Esophagus muscularis mucosa (tissue), 4 donors: ENCODE data around the gene CELF2.

Source experiments
- EP300 ChIP-seq: sonication (generic); formaldehyde crosslinking; IDR thresholded peaks from one replicate; pipeline ENCODE4 v1.6.1; 2017; ENCODE audit warnings: antibody characterized with exemption
- POLR2A ChIP-seq: fragments of 450-650 bp; IDR thresholded peaks from one replicate; pipeline ENCODE4 v1.6.1; 2017; ENCODE audit warnings: antibody characterized with exemption, moderate library complexity, mild to moderate bottlenecking, low read depth
- POLR2AphosphoS5 ChIP-seq, 2 donors: sonication (generic); formaldehyde crosslinking; IDR thresholded peaks; one replicate each; pipeline ENCODE4 v1.6.1; 2017; ENCODE audit warnings: antibody characterized with exemption in 2 of 2
- TF ChIP-seq, protein P1 (sequence below), 3 experiments: fragments of 200-600 bp in 2 of 3; fragments of 450-650 bp in 1 of 3; sonication (generic) in 2 of 3; IDR thresholded peaks; one replicate each; pipeline ENCODE4 v1.5.1; 2017 to 2019; ENCODE audit warnings: antibody characterized with exemption in 3 of 3, mild to moderate bottlenecking in 2 of 3, moderate library complexity in 1 of 3

DNA sequence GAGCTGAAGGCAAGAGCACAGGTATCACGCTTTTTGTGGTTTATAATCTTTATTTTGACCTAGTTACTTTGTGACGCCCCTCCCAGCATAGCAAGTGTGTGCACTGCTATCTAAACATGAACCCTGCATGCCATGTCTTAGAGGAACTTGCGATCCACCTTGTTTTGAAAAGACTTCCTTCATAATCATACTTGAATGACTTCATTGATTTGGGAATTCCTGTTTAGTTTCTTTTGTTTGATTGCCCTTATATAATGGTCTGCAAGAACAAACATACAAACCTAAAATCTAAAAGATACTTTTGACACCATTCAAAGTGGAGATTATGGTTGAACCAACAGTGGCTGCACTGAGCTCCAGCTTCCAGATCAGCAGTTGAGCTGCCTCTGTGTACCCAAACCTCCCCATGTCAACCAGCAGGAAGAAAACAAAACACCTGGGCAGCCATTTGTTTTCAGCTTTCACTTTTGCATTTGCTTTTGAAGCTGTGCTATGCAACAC lies 132.6 kb downstream of the CELF2 start:
- TF ChIP-seq, protein P1, sequence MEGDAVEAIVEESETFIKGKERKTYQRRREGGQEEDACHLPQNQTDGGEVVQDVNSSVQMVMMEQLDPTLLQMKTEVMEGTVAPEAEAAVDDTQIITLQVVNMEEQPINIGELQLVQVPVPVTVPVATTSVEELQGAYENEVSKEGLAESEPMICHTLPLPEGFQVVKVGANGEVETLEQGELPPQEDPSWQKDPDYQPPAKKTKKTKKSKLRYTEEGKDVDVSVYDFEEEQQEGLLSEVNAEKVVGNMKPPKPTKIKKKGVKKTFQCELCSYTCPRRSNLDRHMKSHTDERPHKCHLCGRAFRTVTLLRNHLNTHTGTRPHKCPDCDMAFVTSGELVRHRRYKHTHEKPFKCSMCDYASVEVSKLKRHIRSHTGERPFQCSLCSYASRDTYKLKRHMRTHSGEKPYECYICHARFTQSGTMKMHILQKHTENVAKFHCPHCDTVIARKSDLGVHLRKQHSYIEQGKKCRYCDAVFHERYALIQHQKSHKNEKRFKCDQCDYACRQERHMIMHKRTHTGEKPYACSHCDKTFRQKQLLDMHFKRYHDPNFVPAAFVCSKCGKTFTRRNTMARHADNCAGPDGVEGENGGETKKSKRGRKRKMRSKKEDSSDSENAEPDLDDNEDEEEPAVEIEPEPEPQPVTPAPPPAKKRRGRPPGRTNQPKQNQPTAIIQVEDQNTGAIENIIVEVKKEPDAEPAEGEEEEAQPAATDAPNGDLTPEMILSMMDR (IDR thresholded peaks at IDR 0.05): no peak
- TF ChIP-seq POLR2AphosphoS5 (IDR thresholded peaks at IDR 0.05) (no peak), EP300 (no peak), POLR2A (no peak)
